GM08714 (cell line): ENCODE measurements around the gene DAPP1.
"Not testable (repeated sequence)": the region's sequence is repeated elsewhere in the genome, so short reads cannot be mapped to it uniquely, and the experiment has no call there.

Experiments
- H3K4me3 ChIP-seq: fragments of 200-500 bp; sonication (Bioruptor generic); 2 replicates; pipeline ENCODE4 v1.5.1; 2014; ENCODE audit warnings: mild to moderate bottlenecking, low read length, inconsistent platforms
- ZNF274 ChIP-seq: IDR thresholded peaks from 2 replicates; pipeline ENCODE4 v1.6.1; 2012; ENCODE audit warnings: mild to moderate bottlenecking, low read depth, low read length

The DAPP1 gene

GRCh38 chr4:99811117-99811516 lies 5.5 kb upstream of the DAPP1 start:
- no peak for TF ChIP-seq ZNF274
- no peak overlapping the region for H3K4me3 ChIP-seq

- no peak for TF ChIP-seq ZNF274
- H3K4me3 ChIP-seq: no peak overlapping the region
These were observed 4.8 kb upstream of the DAPP1 start for GRCh38 chr4:99811850-99812249.

- H3K4me3 ChIP-seq: no peak overlapping the region
- no peak for TF ChIP-seq ZNF274
These were observed 1.0 kb upstream of the DAPP1 start for GRCh38 chr4:99815597-99816011.

- TF ChIP-seq ZNF274: no peak
- H3K4me3 ChIP-seq: peak overlapping the region; percentile 88
These were observed 773 bp downstream of the DAPP1 start for GRCh38 chr4:99817309-99817890.

- TF ChIP-seq ZNF274: no peak
- H3K4me3 ChIP-seq: peak overlapping the region; percentile 88
These were observed 2.0 kb downstream of the DAPP1 start for GRCh38 chr4:99818661-99819060.

- no peak for TF ChIP-seq ZNF274
- peak overlapping the region; percentile 56; the same call in 1 of the 2 replicates for H3K4me3 ChIP-seq
These were observed 5.4 kb downstream of the DAPP1 start for GRCh38 chr4:99821918-99822503.

- peak overlapping the region; percentile 56; the same call in 1 of the 2 replicates for H3K4me3 ChIP-seq
- no peak for TF ChIP-seq ZNF274
These were observed 6.1 kb downstream of the DAPP1 start for GRCh38 chr4:99822734-99823133.

- H3K4me3 ChIP-seq: no peak overlapping the region
- no peak for TF ChIP-seq ZNF274
These were observed 7.5 kb downstream of the DAPP1 start for GRCh38 chr4:99824070-99824599.

- no peak for TF ChIP-seq ZNF274
These were observed 8.6 kb downstream of the DAPP1 start for GRCh38 chr4:99825272-99825671.

GRCh38 chr4:99826016-99826415 lies 9.4 kb downstream of the DAPP1 start:
- TF ChIP-seq ZNF274: no peak
- H3K4me3 ChIP-seq: no peak overlapping the region

More at GRCh38 chr4:99825272-99825671, 8.6 kb downstream of the DAPP1 start:
- H3K4me3 ChIP-seq: no peak overlapping the region

- H3K4me3 ChIP-seq: no peak overlapping the region
- TF ChIP-seq ZNF274: no peak
These were observed 10.8 kb downstream of the DAPP1 start for GRCh38 chr4:99827454-99827853.

GRCh38 chr4:99827857-99828256 lies 11.2 kb downstream of the DAPP1 start:
- H3K4me3 ChIP-seq: no peak overlapping the region
- TF ChIP-seq ZNF274: no peak

- no peak for TF ChIP-seq ZNF274
- H3K4me3 ChIP-seq: no peak overlapping the region
These were observed 11.8 kb downstream of the DAPP1 start for GRCh38 chr4:99828477-99828876.

GRCh38 chr4:99830051-99830450 lies 13.4 kb downstream of the DAPP1 start:
- H3K4me3 ChIP-seq: not testable (repeated sequence)

GRCh38 chr4:99832321-99832720 lies 15.7 kb downstream of the DAPP1 start:
- TF ChIP-seq ZNF274: no peak
- H3K4me3 ChIP-seq: no peak overlapping the region

GRCh38 chr4:99832758-99833157 lies 16.1 kb downstream of the DAPP1 start:
- H3K4me3 ChIP-seq: no peak overlapping the region
- TF ChIP-seq ZNF274: no peak

- TF ChIP-seq ZNF274: no peak
- H3K4me3 ChIP-seq: no peak overlapping the region
These were observed 17.1 kb downstream of the DAPP1 start for GRCh38 chr4:99833756-99834155.
